Measurements from ENCODE around the gene NUMB.

DNA sequence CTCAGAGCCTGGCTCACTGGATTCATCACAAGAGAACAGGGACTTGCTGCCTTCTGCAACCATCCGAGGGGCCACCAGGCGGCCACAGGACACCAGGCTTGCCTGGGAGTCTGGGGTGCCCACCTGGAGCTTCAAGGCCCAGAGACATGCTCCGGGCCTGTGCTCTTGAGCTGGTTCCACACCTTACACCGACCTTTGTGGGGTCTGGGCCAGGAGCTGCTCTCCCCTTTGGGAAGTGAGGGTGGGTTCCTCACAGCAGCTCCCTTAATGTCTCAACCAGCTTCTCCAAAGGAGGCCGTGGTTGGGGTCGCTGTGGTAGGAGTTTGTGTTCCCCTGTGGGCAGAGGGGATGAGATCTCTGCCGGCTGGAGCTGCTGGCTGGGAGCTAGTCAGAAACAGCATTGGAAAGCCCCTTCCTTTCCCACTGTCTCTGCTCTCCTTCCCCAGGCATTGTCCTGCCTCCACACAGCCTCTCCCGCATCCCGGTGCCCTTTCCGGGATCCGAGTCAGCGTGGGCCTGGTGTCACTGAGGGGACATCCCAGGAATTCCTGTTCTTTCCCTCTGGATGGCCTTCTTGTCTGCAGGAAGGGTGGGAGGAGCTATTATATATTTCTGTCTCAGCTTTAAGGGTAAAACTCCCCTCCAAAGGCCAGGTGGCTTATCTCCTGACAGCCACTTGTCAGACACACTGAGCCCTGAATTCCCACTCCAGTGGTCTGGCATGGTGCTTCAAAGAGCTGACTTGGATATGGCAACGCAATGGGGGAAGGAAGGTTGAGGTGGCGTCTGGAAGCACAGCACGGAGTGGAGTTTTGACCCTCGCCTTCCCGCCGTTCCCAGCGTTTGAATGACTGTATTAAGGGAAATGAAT lies 226.1 kb downstream of the NUMB start:
- no peak for TF ChIP-seq TAF1 (IDR thresholded peaks at IDR 0.05; ENCODE audit: borderline replicate concordance, insufficient read depth, low read length)
- TF ChIP-seq, protein P1, sequence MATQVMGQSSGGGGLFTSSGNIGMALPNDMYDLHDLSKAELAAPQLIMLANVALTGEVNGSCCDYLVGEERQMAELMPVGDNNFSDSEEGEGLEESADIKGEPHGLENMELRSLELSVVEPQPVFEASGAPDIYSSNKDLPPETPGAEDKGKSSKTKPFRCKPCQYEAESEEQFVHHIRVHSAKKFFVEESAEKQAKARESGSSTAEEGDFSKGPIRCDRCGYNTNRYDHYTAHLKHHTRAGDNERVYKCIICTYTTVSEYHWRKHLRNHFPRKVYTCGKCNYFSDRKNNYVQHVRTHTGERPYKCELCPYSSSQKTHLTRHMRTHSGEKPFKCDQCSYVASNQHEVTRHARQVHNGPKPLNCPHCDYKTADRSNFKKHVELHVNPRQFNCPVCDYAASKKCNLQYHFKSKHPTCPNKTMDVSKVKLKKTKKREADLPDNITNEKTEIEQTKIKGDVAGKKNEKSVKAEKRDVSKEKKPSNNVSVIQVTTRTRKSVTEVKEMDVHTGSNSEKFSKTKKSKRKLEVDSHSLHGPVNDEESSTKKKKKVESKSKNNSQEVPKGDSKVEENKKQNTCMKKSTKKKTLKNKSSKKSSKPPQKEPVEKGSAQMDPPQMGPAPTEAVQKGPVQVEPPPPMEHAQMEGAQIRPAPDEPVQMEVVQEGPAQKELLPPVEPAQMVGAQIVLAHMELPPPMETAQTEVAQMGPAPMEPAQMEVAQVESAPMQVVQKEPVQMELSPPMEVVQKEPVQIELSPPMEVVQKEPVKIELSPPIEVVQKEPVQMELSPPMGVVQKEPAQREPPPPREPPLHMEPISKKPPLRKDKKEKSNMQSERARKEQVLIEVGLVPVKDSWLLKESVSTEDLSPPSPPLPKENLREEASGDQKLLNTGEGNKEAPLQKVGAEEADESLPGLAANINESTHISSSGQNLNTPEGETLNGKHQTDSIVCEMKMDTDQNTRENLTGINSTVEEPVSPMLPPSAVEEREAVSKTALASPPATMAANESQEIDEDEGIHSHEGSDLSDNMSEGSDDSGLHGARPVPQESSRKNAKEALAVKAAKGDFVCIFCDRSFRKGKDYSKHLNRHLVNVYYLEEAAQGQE (IDR thresholded peaks at IDR 0.05; ENCODE audit: insufficient read depth in 1 of 2, low read depth in 2 of 2, low read length in 2 of 2) = no peak
- TF ChIP-seq POLR2AphosphoS5 (IDR thresholded peaks at IDR 0.05; ENCODE audit: low read depth, low read length) = no peak
- no peak for TF ChIP-seq SIN3A (IDR thresholded peaks at IDR 0.05; ENCODE audit: borderline replicate concordance, insufficient read depth, low read length)
- no peak for TF ChIP-seq FOXP2 (optimal IDR thresholded peaks at IDR 0.05; ENCODE audit: borderline replicate concordance, extremely low read depth, extremely low read length, insufficient read depth)

Data from PFSK-1 (cell line).